Stimulated activated CD4-positive, alpha-beta T cell treated with anti-CD3 and anti-CD28 coated beads, Interleukin-2, amount 100 ng/mL, for 4 hours (primary cell): Measurements from ENCODE around the gene EIF4E1B.
A peak's percentile ranks its signal among the peaks of the same experiment; 100 is the strongest.

ENCODE experiments used
- DNase-seq: peaks from one replicate; pipeline ENCODE4 v3.0.0-alpha.2; 2020; ENCODE audit warnings: low read depth

EIF4E1B gene

GRCh38 chr5:176647030-176647842 is 16.8 kb downstream of the EIF4E1B start, which contains the start of gene TSPAN17:
Gene TSPAN17 (plus strand): TSS chr5:176647484. CDS start chr5:176647616, 132 bp downstream.
- DNase-seq = peak; percentile 93

- no peak for DNase-seq
Measured at GRCh38 chr5:176647843-176648473, 17.5 kb downstream of the EIF4E1B start.

GRCh38 chr5:176648474-176649194 is 18.2 kb downstream of the EIF4E1B start:
- no peak for DNase-seq

GRCh38 chr5:176650354-176650884 is 19.9 kb downstream of the EIF4E1B start:
- DNase-seq = no peak

GRCh38 chr5:176651472-176651980 is 21.1 kb downstream of the EIF4E1B start:
- no peak for DNase-seq

- no peak for DNase-seq
Measured at GRCh38 chr5:176652136-176652535, 21.7 kb downstream of the EIF4E1B start.

- DNase-seq = peak; percentile 92
Measured at GRCh38 chr5:176653401-176654385, 23.2 kb downstream of the EIF4E1B start.

- no peak for DNase-seq
Measured at GRCh38 chr5:176654856-176655255, 24.4 kb downstream of the EIF4E1B start.

GRCh38 chr5:176656467-176656990 is 26.1 kb downstream of the EIF4E1B start:
- DNase-seq = no peak

GRCh38 chr5:176658007-176658599 is 27.6 kb downstream of the EIF4E1B start:
- DNase-seq = peak; percentile 52

GRCh38 chr5:176658817-176659511 is 28.5 kb downstream of the EIF4E1B start:
- no peak for DNase-seq

- DNase-seq = no peak
Measured at GRCh38 chr5:176659512-176659839, 29.0 kb downstream of the EIF4E1B start.

- DNase-seq = no peak
Measured at GRCh38 chr5:176659860-176660461, 29.5 kb downstream of the EIF4E1B start.

- no peak for DNase-seq
Measured at GRCh38 chr5:176660530-176660859, 30.0 kb downstream of the EIF4E1B start.

- peak; percentile 70 for DNase-seq
Measured at GRCh38 chr5:176660860-176661641, 30.6 kb downstream of the EIF4E1B start.

- DNase-seq = no peak
Measured at GRCh38 chr5:176661676-176662075, 31.2 kb downstream of the EIF4E1B start.

GRCh38 chr5:176662371-176663333 is 32.2 kb downstream of the EIF4E1B start:
- DNase-seq = no peak

- DNase-seq = no peak
Measured at GRCh38 chr5:176663566-176663965, 33.1 kb downstream of the EIF4E1B start.
